H1 (cell line): ENCODE measurements around the gene RHOU. TPM values are rescaled to one million over a fixed set of nuclear protein-coding genes. Genes with fewer than 3 reads are reported as not detected.

ENCODE experiments used
- CHD1 ChIP-seq: IDR thresholded peaks from 2 replicates; pipeline ENCODE4 v1.6.1; 2012; ENCODE audit warnings: low read depth, low read length, improper control_type of control experiment
- CHD7 ChIP-seq: fragments of 300-600 bp; sonication (generic); IDR thresholded peaks from 2 replicates; pipeline ENCODE4 v1.7.1; 2012; ENCODE audit warnings: low read length, moderate library complexity, mild to moderate bottlenecking, inconsistent platforms; ENCODE audit not compliant: insufficient replicate concordance
- E2F6 ChIP-seq: IDR thresholded peaks from 2 replicates; pipeline ENCODE4 v1.6.1; 2012; ENCODE audit warnings: inconsistent platforms
- EZH2 ChIP-seq: fragments of 200-600 bp; sonication (generic); IDR thresholded peaks from 2 replicates; pipeline ENCODE4 v1.7.1; 2012; ENCODE audit warnings: low read depth, mild to moderate bottlenecking, moderate library complexity, low read length, inconsistent platforms; ENCODE audit not compliant: severe bottlenecking
- GABPA ChIP-seq: IDR thresholded peaks from 2 replicates; pipeline ENCODE4 v1.6.1; 2011; ENCODE audit warnings: mild to moderate bottlenecking, low read length, moderate library complexity, borderline replicate concordance; ENCODE audit not compliant: insufficient read depth
- GTF2F1 ChIP-seq: IDR thresholded peaks from 2 replicates; pipeline ENCODE4 v1.6.1; 2012; ENCODE audit warnings: low read depth, low read length, improper control_type of control experiment, borderline replicate concordance
- MAFK ChIP-seq: IDR thresholded peaks from 2 replicates; pipeline ENCODE4 v1.6.1; 2012; ENCODE audit warnings: low read depth, mild to moderate bottlenecking, improper control_type of control experiment, low read length
- PHF8 ChIP-seq: fragments of 200-600 bp; sonication (generic); conservative IDR thresholded peaks from 2 replicates; pipeline ENCODE4 v1.7.1; 2012; ENCODE audit warnings: low read depth, mild to moderate bottlenecking, inconsistent platforms, low read length, moderate library complexity
- RFX5 ChIP-seq: IDR thresholded peaks from 2 replicates; pipeline ENCODE4 v1.6.1; 2011; ENCODE audit warnings: low read depth, low read length, improper control_type of control experiment, borderline replicate concordance
- SP1 ChIP-seq: IDR thresholded peaks from 2 replicates; pipeline ENCODE4 v1.6.1; 2011; ENCODE audit warnings: low read depth, low read length
- TEAD4 ChIP-seq: IDR thresholded peaks from 2 replicates; pipeline ENCODE4 v1.6.1; 2012; ENCODE audit warnings: low read depth, low read length, inconsistent platforms, mixed read lengths
- polyA plus RNA-seq, 7 experiments: library from polyadenylated mRNA; depleted of rRNA in 3 of 7; stranded (reverse) in 5 of 7; unstranded in 2 of 7; fragments of >200 nt in 5 of 7; fragments of 200-250 nt in 2 of 7; gene quantifications; 1 replicate in 5 of 7; 2 replicates in 1 of 7; 4 replicates in 1 of 7; pipeline versions ENCODE4 v1.2.1 to v1.2.3, GENCODE V29; 2011 to 2013; ENCODE audit warnings: missing spikeins in 2 of 7, mixed read lengths in 2 of 7
- total RNA-seq: library from RNA; stranded (reverse); fragmentation: NEBNext Ultra II Directional; extraction: Animal tissue kit (Norgen Biotek cat#: 25700); gene quantifications from 2 replicates; pipeline ENCODE4 v1.2.1, GENCODE V29; 2021

The RHOU gene
- total and polyA plus RNA-seq, 2 of the 8 experiments (the other 6 are each of a cell fraction or from before 2014, with no cell fraction given), result 3.0 to 3.4 TPM

GRCh38 chr1:228745497-228745896, 10.2 kb downstream of the RHOU start (continued):
- no peak for TF ChIP-seq CHD7
- TF ChIP-seq TEAD4, result no peak
- no peak for TF ChIP-seq SP1
- TF ChIP-seq PHF8, result no peak
- TF ChIP-seq E2F6, result no peak
- TF ChIP-seq EZH2, result no peak
- TF ChIP-seq GABPA, result no peak
- TF ChIP-seq CHD1, result no peak
- no peak for TF ChIP-seq GTF2F1
- TF ChIP-seq MAFK, result no peak
- no peak for TF ChIP-seq RFX5
